Measurements from ENCODE around the gene MTA3. TPM values are rescaled to one million over a fixed set of nuclear protein-coding genes. Genes with fewer than 3 reads are reported as not detected.
A peak's percentile ranks its signal among the peaks of the same experiment; 100 is the strongest.

MTA3 gene
- total and polyA plus RNA-seq, 2 experiments from 2014 or later = 52.2 to 52.9 TPM

GRCh38 chr2:42795841-42796301 is 227.4 kb downstream of the MTA3 start:
- Histone ChIP-seq H3K27me3 (peaks cover 16% of the 10 kb centered on the region), H3K36me3 (no peaks in the 10 kb centered on the region), H3K27ac (no peak overlapping the region), H3K4me3 (no peak overlapping the region), H3K4me1 (ENCODE audit: low read depth) (no peaks in the 10 kb centered on the region), H3K9me3 (ENCODE audit: low read depth) (no peaks in the 10 kb centered on the region)
- peak in 1 of 2 donors; percentile 7 for DNase-seq (ENCODE audit: low read depth in 1 of 2, low spot score in 1 of 2)
- no peak for TF ChIP-seq CTCF (IDR thresholded peaks at IDR 0.05; ENCODE audit: low read depth, low read length)

GRCh38 chr2:42796427-42797248 is 228.2 kb downstream of the MTA3 start:
- Histone ChIP-seq H3K27me3 (peaks cover 16% of the 10 kb centered on the region), H3K9me3 (ENCODE audit: low read depth) (no peaks in the 10 kb centered on the region), H3K4me3 (no peak overlapping the region), H3K4me1 (ENCODE audit: low read depth) (no peaks in the 10 kb centered on the region), H3K36me3 (no peaks in the 10 kb centered on the region), H3K27ac (no peak overlapping the region)
- DNase-seq (ENCODE audit: low read depth in 1 of 2, low spot score in 1 of 2) = peak in 1 of 2 donors; percentile 22
- no peak for TF ChIP-seq CTCF (IDR thresholded peaks at IDR 0.05; ENCODE audit: low read depth, low read length)

- no peaks in the 10 kb centered on the region for H3K36me3 ChIP-seq
- no peak for DNase-seq (ENCODE audit: low read depth in 1 of 2, low spot score in 1 of 2)
- H3K4me1 ChIP-seq (ENCODE audit: low read depth) = no peaks in the 10 kb centered on the region
- TF ChIP-seq CTCF (IDR thresholded peaks at IDR 0.05; ENCODE audit: low read depth, low read length) = no peak
- no peak overlapping the region for H3K4me3 ChIP-seq
- H3K27ac ChIP-seq = no peak overlapping the region
- peaks cover 12% of the 10 kb centered on the region for H3K27me3 ChIP-seq
- H3K9me3 ChIP-seq (ENCODE audit: low read depth) = no peaks in the 10 kb centered on the region
These were observed 228.8 kb downstream of the MTA3 start for GRCh38 chr2:42797281-42797680.

- DNase-seq (ENCODE audit: low read depth in 1 of 2, low spot score in 1 of 2) = peak in 1 of 2 donors; percentile 44
- Histone ChIP-seq H3K4me3 (no peak overlapping the region), H3K27me3 (no peaks in the 10 kb centered on the region), H3K9me3 (ENCODE audit: low read depth) (no peaks in the 10 kb centered on the region), H3K27ac (no peak overlapping the region), H3K4me1 (ENCODE audit: low read depth) (no peaks in the 10 kb centered on the region), H3K36me3 (no peaks in the 10 kb centered on the region)
- no peak for TF ChIP-seq CTCF (IDR thresholded peaks at IDR 0.05; ENCODE audit: low read depth, low read length)
These were observed 231.4 kb downstream of the MTA3 start for GRCh38 chr2:42799881-42800280.

GRCh38 chr2:42800461-42800962 is 232.1 kb downstream of the MTA3 start:
- Histone ChIP-seq H3K27ac (no peak overlapping the region), H3K27me3 (no peaks in the 10 kb centered on the region), H3K9me3 (ENCODE audit: low read depth) (no peaks in the 10 kb centered on the region), H3K36me3 (no peaks in the 10 kb centered on the region), H3K4me1 (ENCODE audit: low read depth) (no peaks in the 10 kb centered on the region), H3K4me3 (no peak overlapping the region)
- TF ChIP-seq CTCF (IDR thresholded peaks at IDR 0.05; ENCODE audit: low read depth, low read length) = no peak
- DNase-seq (ENCODE audit: low read depth in 1 of 2, low spot score in 1 of 2) = no peak
